SK-N-SH (cell line): ENCODE data around the gene CYP2A7.
"Not testable (repeated sequence)": the region's sequence is repeated elsewhere in the genome, so short reads cannot be mapped to it uniquely, and the experiment has no call there.

Source experiments
- CTCF ChIP-seq: fragments of 200-600 bp; sonication (generic); IDR thresholded peaks from 2 replicates; pipeline ENCODE4 v1.6.1; 2017; ENCODE audit warnings: antibody characterized with exemption, mild to moderate bottlenecking, moderate library complexity
- MEF2A ChIP-seq: IDR thresholded peaks from 2 replicates; pipeline ENCODE4 v1.4.0; 2012; ENCODE audit warnings: low read depth, borderline replicate concordance

- not testable (repeated sequence) for TF ChIP-seq MEF2A, CTCF
Measured at GRCh38 chr19:40922237-40923160, 40.5 kb upstream of the CYP2A7 start.
